ENCODE measurements around the gene DAW1.

DNA sequence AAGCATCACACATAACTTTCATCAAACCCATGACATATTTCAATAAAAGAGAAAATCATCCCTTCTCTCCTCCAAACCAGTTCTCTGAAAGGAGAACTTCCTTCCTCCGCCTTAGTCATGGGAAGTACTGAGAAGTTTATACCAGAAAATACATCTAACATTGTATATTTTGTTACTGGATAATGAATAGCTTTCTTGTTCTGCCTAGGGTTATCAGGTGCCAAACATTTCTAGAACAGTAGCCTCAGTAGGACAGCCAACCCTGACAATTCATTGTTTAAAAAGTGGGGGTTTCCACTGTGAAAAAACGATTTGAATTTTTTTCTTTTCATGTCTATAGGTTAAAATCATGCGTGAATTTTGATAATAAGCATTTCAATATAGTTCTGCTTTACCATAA, 16.0 kb upstream of the DAW1 start:
- no peak for TF ChIP-seq POLR2A (IDR thresholded peaks at IDR 0.05)
- TF ChIP-seq, protein P1, sequence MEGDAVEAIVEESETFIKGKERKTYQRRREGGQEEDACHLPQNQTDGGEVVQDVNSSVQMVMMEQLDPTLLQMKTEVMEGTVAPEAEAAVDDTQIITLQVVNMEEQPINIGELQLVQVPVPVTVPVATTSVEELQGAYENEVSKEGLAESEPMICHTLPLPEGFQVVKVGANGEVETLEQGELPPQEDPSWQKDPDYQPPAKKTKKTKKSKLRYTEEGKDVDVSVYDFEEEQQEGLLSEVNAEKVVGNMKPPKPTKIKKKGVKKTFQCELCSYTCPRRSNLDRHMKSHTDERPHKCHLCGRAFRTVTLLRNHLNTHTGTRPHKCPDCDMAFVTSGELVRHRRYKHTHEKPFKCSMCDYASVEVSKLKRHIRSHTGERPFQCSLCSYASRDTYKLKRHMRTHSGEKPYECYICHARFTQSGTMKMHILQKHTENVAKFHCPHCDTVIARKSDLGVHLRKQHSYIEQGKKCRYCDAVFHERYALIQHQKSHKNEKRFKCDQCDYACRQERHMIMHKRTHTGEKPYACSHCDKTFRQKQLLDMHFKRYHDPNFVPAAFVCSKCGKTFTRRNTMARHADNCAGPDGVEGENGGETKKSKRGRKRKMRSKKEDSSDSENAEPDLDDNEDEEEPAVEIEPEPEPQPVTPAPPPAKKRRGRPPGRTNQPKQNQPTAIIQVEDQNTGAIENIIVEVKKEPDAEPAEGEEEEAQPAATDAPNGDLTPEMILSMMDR (IDR thresholded peaks at IDR 0.05): no peak

Data from thyroid gland (tissue), 4 donors.